LHCN-M2 (cell line): ENCODE results near the gene DNAJC15. TPM values are rescaled to one million over a fixed set of nuclear protein-coding genes. Genes with fewer than 3 reads are reported as not detected.
"Not testable (repeated sequence)": the region's sequence is repeated elsewhere in the genome, so short reads cannot be mapped to it uniquely, and the experiment has no call there.

ENCODE experiments used
- DNase-seq: peaks from one replicate; pipeline ENCODE4 v3.0.0-alpha.2; 2012; ENCODE audit warnings: low read depth
- polyA plus RNA-seq: library from polyadenylated mRNA; unstranded; fragments of >200 nt; gene quantifications from one replicate; pipeline ENCODE4 v1.2.1, GENCODE V29; 2012; ENCODE audit warnings: missing spikeins
- total RNA-seq: library from RNA; depleted of rRNA; stranded (reverse); fragments of >200 nt; gene quantifications from 2 replicates; pipeline ENCODE4 v1.2.3, GENCODE V29; 2014; rRNA removed

DNAJC15 gene
- 7.2 and 9.8 TPM in 2 replicates for total RNA-seq
- polyA plus RNA-seq = 25.4 TPM

GRCh38 chr13:43023289-43023963 is at the start of gene DNAJC15:
TSS of gene DNAJC15 (plus strand) at chr13:43023586. CDS start at chr13:43023627, 41 bp downstream.
- DNase-seq = peak; percentile 84

GRCh38 chr13:42976066-42976465 is 47.3 kb upstream of the DNAJC15 start:
- no peak for DNase-seq

- no peak for DNase-seq
These were observed 46.1 kb upstream of the DNAJC15 start for GRCh38 chr13:42977219-42977659.

GRCh38 chr13:42981317-42981716 is 42.1 kb upstream of the DNAJC15 start:
- peak; percentile 36 for DNase-seq

DNA sequence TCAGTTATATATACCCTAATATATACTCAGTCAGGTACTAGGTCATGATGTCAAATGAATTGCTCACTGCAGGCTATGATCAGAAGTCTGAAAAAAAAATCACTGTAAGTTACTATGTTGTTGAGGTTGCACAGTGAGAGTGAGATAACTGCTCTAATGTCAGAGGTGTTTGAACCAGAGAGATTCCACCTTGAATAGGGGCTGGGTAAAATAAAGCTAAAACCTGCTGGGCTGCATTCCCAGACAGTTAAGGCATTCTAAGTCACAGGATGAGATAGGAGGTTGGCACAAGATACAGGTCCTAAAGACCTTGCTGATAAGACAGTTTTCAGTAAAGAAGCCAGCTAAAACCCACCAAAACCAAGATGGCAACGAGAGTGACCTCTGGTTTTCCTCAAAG is 41.5 kb upstream of the DNAJC15 start:
- DNase-seq = no peak

- DNase-seq = no peak
These were observed 39.4 kb upstream of the DNAJC15 start for GRCh38 chr13:42984026-42984425.

DNA sequence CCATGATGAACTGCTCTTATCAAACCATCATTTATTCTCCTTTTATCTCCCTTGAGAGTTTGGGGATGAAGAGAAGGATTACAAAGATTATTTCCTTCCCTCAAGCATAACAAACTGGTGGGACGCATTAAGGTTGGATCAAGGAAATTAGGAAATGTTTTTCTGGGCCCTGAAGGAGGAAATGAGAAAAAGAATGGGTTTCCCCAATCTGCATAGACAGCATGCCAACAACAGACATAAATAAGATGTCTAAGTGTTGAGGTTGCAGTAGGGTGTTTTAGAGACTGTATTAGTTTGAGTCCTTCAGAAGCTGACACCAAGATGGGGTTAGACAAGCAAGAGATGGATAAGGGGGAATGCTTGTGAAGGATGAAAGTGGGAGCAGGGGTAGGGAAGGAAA is 38.7 kb upstream of the DNAJC15 start:
- no peak for DNase-seq

- DNase-seq = no peak
These were observed 37.8 kb upstream of the DNAJC15 start for GRCh38 chr13:42985312-42986175.

DNA sequence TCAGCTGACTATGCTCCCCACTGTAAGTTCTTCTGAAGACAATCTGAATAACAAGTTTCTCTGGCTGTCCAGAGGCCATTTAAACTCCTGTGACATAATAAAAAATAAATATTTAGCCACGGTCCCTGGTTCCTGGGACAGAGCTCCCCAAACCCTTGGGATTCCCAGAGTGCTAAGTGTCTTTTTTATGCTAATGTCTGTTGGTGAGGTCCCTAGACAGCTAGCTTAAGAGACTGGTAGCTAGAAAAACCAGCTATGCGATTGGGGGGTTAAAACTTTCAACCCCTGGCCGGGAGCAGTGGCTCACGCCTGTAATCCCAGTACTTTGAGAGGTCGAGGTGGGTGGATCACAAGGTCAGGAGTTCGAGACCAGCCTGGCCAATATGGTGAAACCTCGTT is 37.2 kb upstream of the DNAJC15 start:
- DNase-seq = no peak

DNA sequence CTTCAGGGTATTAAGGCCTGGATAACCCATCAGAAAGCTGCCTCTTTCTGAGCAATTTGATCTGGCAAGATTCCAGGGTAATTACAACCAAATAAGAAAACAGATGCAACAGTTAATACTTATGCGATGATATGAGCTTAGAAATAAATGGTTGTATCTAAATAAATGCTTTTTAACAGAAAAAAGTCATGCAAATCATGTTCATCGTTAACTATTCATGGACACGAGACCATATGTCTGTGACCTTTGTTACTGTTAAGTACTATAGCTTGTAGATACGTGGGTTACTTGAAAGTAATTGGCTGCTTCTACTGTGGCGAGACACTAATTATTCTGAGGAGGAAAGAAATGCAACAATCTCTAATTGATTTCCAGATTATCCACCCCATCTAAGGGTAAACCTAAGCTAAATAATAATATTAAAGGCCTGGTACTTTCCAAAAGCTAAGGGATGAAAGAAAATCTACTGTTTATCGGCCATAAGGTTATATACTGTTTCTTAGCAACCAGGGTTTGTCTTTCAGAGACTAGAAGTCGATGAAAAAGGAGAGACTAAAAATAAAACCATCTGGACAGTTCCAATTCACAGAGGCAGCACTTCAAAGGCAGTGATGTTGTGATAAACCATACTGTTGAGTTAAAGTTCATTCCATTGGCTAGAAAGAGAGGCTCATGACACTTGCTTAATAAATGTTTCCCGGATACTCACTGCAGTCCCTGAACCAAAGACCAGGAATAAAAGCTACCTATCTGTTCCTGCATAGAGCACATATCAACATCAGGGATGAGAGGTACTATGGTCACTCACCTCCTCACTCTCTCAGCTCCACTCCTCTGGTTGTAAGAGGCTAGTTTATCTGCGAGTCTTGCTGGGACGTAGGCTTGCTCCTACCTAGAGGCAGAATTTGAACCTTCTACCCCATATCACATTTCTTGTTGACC is 32.8 kb upstream of the DNAJC15 start:
- no peak for DNase-seq

- DNase-seq = not testable (repeated sequence)
These were observed 32.0 kb upstream of the DNAJC15 start for GRCh38 chr13:42991233-42991897.

GRCh38 chr13:42991898-42992763 is 31.3 kb upstream of the DNAJC15 start, which contains the start of gene EPSTI1:
TSS of gene EPSTI1 (minus strand) at chr13:42992241. CDS start at chr13:42992165, 76 bp downstream.
- peak; percentile 66 for DNase-seq

GRCh38 chr13:42992764-42993122 is 30.6 kb upstream of the DNAJC15 start:
- no peak for DNase-seq

- DNase-seq = no peak
These were observed 28.5 kb upstream of the DNAJC15 start for GRCh38 chr13:42994878-42995277.

- DNase-seq = peak; percentile 85
These were observed 26.8 kb upstream of the DNAJC15 start for GRCh38 chr13:42996584-42996983.

GRCh38 chr13:42997381-42997780 is 26.0 kb upstream of the DNAJC15 start:
- DNase-seq = peak; percentile 46

- no peak for DNase-seq
These were observed 23.9 kb upstream of the DNAJC15 start for GRCh38 chr13:42999491-42999890.

DNA sequence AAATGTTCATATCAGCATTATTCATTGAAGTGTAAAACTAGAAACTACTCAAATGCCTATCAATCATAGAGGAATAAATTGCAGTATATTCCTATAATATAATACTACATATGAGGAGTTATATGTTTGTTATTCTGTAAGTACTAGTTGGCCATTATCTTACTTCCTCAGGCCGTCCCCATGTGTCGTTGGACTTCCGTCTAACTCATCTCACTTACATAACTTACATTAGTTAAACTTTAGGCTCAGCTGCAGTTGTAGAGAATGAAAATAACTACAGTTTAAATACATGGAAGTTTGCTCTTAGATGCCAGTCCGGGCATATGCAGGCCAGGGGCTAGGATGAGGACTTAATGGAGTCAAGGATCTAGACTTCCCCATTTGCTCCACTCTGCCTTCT is 22.7 kb upstream of the DNAJC15 start:
- no peak for DNase-seq

GRCh38 chr13:43002021-43002420 is 21.4 kb upstream of the DNAJC15 start:
- DNase-seq = no peak

- DNase-seq = peak; percentile 47
These were observed 20.4 kb upstream of the DNAJC15 start for GRCh38 chr13:43003010-43003409.
